HG03280 (cell line): ENCODE data around the gene PPP6R2.
"Not testable (repeated sequence)": the region's sequence is repeated elsewhere in the genome, so short reads cannot be mapped to it uniquely, and the experiment has no call there.

Experiments
- ATAC-seq: cut with Tn5 transposase; IDR thresholded peaks from one replicate; pipeline ENCODE4 v1.9.1; 2021; ENCODE audit warnings: mild to moderate bottlenecking, moderate library complexity; ENCODE audit not compliant: unreplicated experiment

The PPP6R2 gene

DNA sequence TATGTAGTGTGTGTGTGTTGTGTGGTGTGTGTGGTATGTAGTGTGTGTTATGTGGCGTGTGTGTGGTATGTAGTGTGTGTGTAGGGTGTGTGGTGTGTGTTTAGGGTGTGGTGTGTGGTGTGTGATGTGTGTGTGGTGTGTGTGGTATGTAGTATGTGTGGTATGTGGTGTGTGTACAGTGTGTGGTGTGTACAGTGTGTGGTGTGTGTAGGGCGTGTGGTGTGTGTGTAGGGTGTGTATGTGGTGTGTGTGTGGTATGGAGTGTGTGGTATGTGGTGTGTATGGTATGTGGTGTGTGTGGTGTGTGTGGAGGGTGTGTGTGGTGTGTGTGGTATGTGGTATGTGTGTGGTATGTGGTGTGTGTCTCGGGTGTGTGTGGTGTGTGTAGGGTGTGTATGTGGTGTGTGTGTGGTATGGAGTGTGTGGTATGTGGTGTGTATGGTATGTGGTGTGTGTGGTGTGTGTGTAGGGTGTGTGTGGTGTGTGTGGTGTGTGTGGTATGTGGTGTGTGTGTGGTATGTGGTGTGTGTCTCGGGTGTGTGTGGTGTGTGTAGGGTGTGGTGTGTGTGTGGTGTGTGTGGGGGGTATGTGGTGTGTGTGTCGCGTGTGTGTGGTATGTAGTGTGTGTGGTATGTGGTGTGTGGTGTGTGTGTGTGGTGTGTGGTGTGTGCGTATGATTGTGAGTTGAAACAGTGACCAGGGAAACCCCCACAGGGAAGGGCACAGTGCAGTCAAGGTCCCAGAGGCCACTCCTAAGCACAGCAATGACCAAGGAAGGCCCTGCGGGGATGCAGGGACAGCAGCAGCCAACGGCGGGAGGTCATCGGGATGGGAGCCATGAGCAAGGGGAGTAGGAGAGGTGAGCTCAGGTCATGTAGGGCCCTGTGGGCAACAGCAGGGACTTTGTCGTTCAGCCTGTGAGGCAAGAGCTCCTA lies 2.9 kb upstream of the PPP6R2 start:
- ATAC-seq: no peak

DNA sequence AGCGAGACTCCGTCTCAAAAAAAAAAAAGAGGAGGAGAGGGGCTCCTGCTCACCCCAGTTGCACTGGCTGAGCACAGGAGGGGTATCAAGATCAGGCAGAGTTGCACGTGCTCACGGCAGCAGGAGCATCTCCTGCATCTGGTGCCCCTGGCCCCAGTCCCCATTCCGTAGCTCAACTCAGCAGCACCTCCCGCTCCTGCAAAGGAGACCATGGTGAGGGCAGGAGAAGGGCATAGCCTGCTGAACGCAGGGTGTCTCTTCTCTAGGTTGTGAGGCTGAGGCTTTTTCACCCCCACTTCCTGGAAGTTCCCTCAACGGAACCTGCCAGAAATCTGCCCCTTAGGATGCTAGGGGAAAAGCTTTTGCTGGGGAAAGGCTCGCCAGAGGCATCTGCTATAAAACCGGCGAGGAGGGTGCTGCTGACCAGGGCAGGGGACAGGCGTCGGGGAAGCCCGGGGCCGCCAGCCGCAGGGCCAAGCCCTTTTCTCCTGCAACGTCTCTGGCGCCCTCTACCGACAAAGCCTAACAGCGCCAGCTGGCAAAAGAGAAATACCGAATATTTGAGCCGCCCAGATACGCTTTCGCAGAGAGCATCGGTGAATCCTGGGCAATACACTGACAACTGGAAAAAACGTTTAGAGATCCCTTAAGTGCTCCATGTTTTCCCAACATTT lies 1.0 kb upstream of the PPP6R2 start:
- no peak for ATAC-seq

DNA sequence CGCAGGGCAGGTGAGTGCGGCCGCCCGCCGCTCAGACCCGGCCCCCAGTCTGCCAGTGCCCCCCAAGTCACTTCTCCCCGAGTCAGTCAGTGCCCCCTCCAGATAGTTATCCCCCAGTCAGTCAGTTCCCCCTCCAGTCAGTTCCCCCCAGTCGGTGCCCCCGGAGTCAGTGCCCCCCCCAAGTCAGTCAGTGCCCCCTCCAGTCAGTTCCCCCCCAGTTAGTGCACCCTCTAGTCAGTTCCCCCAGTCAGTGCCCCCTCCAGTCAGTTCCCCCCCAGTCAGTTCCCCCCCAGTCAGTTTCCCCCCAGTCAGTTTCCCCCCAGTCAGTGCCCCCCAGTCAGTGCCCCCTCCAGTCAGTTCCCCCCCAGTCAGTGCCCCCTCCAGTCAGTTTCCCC lies 411 bp downstream of the PPP6R2 start:
- no peak for ATAC-seq

DNA sequence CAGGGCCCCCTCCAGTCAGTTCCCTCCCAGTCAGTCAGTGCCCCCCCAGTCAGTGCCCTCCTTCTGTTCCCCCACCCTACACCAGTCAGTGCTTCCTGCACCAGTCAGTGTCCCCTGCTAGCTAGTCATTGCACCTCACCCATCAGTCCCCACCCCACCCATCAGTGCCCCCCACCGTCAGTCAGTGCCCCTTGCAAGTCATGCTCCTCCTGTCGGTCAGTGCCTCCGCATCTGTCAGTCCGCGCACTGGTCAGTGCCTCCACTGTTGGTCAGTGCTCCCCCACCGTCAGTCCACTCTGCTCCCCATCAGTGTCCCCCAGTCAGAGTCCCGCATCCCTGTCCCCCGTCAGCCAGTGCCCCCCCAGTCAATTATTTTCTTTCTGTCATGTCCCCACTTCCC lies 3.3 kb downstream of the PPP6R2 start:
- ATAC-seq: no peak

DNA sequence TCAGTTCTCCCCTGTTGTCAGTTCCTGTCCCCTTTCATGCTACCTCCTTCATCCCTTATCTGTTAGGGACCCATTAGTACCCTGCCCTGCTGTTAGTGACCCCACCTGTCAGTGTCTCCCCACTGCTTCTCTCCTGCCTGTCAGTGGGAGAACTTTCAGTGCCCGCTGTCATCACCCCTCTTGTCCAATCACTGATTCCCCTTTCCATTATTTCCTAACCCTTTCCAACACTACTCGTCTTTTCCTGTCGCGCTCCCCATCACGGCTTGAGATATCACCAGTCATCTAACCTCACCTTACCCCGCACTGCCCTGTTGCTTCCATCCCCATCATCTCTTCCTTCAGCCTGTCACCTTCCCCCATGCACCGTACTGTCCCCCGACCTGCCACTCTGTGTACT lies 4.0 kb downstream of the PPP6R2 start:
- no peak for ATAC-seq

DNA sequence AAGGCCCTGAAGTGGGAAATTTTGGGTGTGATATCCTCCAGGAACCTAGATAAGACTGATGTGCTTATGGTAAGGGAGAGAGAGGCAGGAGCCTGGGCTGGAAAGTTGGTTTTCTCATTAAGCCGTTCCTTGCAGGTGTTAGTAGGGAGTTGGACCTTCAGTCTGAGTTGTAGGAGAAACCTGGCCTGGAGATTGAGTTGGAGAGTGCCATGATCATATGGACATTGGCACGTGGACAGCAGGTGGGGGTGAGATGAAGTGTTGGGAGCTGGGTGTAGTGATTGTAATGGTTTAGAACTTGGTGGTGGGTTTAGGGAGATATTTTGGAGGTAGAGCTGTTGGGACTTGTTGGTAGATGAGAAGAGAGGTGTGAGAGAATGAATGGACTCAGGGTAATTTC lies 4.9 kb downstream of the PPP6R2 start:
- no peak for ATAC-seq

DNA sequence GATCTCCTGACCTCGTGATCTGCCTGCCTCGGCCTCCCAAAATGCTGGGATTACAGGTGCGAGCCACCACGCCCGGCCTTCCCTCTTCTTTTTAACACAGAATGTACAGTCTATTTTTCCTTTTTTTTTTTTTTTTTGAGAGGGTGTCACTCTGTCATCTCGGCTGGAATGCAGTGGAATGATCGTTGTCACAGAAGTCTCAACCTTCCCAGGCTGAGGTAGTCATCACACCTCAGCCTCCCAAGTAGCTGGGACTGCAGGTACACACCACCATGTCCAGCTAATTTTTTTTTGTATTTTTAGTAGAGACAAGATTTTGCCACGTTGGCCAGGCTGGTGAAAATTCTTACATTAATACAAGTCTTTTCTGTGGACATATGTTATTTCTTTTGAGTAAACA lies 13.1 kb downstream of the PPP6R2 start:
- ATAC-seq: no peak

DNA sequence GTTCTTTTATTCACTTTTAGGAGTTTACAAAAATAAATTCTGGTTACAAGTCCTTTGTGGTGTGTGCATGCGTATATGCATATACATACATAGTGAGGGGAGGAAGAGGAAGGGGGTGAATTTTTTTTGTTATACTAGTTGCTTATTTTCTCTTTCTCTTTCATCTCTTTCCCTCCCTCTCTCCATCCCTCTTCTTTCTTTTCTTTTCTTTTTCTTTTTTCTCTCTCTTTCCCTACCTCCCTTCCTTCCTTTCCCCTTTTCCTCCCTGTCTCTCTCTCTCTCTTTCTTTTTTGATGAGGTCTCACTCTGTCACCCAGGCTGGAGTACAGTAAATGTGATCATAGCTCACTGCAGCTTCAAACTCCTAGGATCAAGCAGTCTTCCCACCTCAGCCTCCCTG lies 14.1 kb downstream of the PPP6R2 start:
- ATAC-seq: no peak

DNA sequence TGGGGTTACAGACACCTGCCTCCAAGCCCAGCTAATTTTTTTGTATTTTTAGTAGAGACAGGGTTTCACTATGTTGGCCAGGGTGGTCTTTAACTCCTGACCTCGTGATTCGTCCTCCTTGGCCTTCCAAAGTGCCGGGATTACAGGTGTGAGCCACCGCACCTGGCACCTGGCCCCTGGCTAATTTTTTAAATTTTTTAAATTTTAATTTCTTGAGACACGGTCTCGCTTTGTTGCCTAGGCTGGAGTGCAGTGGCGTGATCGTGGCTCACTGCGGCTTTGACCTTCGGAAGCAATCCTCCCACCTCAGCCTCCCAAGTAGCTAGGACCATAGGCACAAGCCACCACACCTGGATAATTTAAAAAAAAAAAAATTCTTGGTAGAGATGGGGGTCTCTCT lies 14.6 kb downstream of the PPP6R2 start:
- no peak for ATAC-seq

DNA sequence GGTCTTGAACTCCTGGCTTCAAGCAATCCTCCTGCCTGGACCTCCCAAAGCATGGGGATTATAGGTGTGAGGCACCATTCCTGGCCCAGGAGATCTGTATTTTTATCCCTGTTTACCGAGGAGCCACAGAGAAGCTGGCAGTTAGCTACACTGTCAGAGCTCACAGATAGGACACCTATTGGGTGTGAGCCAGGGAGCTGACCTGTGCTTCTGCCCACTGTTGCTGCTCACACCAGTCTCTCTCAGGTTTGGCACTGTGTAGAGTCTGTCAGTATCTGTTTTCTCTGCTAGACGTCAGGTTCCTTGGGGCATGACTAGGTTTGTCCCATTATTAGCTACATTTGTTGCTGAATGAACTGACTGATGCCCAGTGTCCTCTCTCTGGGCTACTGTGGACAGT lies 17.5 kb downstream of the PPP6R2 start:
- ATAC-seq: no peak

DNA sequence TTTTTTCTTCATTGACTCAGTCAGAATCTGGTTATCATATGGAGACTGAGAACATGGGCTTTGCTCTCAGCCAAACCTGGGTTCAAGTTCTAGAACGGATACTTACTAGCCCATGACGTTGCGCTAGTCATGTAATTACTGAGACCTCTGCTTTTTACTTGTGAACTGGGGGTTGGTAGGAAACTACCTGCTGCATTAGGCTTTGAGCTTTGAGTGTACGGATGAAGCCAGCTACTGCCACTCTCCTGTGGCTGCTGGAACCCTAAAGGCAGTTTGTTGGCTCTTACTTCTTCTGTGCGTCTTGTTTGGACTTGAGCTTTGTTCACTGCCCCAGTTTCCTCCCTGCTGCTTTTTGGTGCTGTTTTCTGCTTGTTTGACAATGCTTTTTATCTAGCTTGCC lies 18.1 kb downstream of the PPP6R2 start:
- ATAC-seq: no peak

DNA sequence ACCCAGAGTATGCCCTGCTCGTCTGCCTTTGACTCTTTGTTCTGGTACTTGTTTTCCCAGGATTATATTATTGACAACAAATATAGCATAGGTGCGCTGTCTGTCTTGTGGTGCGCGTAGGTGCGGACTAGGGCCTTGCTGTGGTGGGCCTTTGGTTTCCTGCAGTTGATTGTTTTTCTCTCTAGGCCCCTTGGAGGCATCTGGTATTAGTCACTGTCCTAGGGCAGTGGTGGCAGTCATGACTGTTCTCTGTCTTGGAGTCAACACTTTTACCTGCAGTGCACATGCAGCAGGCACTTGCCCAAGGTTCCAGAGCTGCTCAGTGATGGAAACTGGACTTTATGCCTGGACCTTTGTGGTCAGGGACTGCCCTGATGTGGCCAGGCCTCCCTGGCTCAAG lies 18.6 kb downstream of the PPP6R2 start:
- ATAC-seq: no peak

DNA sequence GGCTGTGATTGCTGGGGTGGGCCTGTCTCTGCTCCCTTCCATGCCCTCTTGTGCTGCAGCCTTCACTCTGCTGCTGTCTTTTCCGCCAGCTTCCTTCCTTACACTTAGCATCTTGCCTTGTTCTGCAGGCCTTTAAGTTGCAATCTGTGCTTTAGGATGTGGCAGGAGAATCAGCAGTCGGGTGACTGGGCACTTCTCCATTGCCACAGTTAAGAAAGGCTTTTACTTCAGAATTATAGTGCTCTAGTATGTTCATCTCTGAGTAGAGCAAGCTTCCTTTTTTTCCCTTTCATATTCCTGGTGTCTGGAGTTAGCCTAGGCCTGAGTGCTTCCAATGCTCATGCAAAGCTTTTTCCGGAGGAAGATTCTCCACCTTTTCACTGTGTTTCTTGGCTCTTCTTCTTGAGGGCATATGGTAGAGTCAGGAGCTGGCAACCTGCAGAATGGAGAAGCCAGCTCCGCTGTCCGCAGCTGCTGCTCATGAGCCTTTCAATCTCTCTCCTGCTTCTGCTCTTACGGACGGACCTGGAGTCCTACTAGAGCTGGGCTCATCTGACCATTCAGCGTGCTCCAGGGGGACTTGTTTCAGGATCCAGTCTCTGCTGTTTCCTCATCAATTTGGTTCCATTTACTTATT lies 20.2 kb downstream of the PPP6R2 start:
- ATAC-seq: no peak

DNA sequence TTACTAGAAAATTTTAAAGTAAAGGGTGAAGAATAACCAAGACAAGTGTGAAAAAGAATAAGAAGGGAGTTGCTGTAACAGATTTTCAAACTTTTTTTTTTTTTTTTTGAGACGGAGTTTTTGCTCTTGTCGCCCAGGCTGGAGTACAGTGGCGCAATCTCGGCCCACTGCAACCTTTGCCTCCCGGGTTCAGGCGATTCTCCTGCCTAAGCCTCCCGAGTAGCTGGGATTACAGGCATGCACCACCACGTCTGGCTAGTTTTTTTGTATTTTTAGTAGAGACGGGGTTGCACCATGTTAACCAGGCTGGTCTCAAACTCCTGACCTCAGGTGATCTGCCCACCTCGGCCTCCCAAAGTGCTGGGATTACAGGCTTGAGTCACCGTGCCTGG lies 20.7 kb downstream of the PPP6R2 start:
- ATAC-seq: not testable (repeated sequence)

DNA sequence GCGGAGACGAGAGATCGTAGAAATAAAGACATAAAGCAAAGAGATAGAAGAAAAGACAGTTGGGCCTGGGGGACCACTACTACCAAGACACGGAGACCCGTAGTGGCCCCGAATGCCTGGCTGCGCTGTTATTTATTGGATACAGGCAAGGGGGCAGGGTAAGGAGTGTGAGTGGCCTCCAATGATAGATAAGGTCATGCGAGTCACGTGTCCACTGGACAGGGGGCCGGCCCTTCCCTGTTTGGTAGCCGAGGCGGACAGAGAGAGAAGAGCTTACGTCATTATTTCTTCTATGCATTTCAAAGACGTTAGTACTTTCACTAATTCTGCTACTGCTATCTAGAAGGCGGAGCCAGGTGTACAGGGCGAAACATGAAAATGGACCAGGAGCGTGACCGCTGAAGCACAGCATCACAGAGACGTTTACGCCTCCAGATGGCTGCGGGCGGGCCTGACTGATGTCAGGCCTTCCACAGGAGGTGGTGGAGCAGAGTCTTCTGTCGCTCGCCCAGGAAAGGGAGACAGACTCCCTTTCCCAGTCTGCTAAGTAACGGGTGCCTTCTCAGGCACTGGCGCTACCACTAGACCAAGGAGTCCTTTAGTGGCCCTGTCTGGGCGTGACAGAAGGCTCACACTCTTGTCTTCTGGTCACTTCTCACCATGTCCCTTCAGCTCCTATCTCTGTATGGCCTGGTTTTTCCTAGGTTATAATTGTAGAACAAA lies 24.8 kb downstream of the PPP6R2 start:
- ATAC-seq: no peak

DNA sequence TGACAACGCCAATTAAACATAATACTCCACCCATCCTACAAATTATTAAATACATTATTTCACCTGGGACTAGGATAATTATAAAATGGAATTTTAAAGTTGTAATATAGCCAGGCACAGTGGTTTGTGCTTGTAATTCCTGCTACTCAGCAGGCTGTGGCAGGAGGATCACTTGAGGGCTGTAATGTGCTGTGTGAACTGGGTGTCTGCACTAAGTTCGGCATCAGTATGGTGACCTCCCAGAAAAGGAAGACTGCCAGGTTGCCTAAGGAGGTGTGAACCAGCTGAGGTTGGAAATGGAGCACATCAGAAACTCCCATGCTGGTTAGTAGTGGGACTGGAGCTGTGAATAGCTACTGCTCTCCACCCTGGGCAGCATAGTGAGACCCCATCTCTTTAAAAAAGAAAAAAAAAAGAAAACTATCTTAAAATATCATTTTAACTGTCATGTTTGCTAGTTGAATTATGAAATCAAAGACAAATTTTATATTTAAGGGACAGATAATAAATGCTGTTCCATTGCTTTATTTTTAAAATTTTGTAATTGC lies 28.0 kb downstream of the PPP6R2 start:
- ATAC-seq: no peak

DNA sequence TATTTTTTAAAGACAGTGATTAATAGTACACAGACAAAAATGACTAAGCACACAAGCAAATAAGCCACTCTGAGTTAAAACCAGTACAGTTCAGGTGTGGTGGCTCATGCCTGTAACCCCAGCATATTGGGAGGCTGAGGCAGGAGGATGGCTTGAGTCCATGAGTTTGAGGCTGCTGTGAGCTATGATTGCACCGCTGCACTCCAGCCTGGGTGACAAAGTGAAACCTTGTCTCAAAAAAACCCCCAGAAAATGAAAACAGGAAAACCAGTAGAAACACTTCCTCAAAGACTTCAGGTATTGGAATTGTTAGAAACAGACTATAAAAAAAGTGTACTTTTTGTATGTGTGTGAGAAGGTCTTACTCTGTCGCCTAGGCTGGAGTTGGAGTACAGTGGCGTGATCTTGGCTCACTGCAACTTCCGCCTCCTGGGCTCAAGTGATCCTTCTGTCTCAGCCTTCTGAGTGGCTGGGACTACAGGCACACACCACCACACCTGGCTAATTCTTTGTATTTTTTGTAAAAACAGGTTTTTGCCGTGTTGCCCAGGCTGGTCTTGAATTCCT lies 33.0 kb downstream of the PPP6R2 start:
- ATAC-seq: no peak

DNA sequence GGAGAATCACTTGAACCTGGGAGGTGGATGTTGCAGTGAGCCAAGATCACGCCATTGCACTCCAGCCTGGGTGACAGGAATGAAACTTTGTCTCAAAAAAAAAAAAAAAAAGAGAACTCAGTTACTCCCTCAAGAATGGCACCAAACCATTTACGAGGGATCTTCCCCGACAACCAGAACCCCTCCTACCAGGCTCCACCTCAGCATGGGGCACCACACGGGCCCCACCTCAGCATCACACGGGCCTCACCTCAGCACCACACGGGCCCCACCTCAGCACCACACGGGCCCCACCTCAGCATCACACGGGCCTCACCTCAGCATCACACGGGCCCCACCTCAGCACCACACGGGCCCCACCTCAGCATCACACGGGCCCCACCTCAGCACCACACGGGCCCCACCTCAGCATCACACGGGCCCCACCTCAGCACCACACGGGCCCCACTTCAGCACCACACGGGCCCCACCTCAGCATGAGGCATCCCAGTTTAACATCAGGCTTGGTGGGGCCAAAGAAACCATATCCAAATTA lies 38.0 kb downstream of the PPP6R2 start:
- not testable (repeated sequence) for ATAC-seq

DNA sequence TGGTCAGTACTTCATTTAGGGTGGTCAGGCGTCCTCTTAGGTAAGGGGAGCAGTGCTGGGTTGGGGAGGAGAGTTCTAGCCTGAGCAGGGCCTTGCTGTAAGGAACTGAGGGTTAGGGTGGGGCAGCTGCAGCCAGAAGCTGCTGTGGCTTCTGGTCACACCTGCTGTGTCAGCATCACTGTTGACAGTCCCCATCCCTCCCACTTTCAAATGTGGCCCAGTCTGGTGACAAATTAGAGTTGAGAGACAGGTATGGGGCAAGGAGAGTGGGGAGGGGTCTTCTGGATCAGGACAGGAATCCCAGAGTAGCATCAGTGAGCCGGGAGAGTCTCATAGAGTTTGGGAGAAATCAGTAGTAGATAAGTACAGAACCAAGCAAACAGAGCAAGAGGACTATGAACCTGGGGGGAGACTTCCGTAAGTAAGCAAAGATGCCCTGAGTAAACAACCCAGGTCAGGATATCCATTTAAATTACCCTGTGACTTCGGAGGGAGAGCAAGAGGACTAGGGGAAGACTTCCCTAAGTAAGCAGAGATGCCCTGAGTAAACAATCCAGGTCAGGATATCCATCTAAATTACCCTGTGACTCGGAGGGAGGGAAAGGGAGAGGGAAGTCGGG lies 53.7 kb downstream of the PPP6R2 start:
- no peak for ATAC-seq
